Mucosa of descending colon (tissue), 3 donors: Measurements from ENCODE around the gene CACNB1. TPM values are rescaled to one million over a fixed set of nuclear protein-coding genes. Genes with fewer than 3 reads are reported as not detected.
"Not testable (repeated sequence)": the region's sequence is repeated elsewhere in the genome, so short reads cannot be mapped to it uniquely, and the experiment has no call there.

Experiments
- ATAC-seq: fragments of 200-7000 bp; cut with Tn5 transposase; one replicate; pipeline ENCODE4 v1.9.1; 2020; ENCODE audit warnings: mild to moderate bottlenecking, moderate library complexity
- DNase-seq, 3 donors: peaks; one replicate each; pipeline ENCODE4 v3.0.0-alpha.2; 2020
- H3K36me3 ChIP-seq: fragments of 200-600 bp; one replicate; pipeline ENCODE4 v1.8.0; 2021; ENCODE audit warnings: low read depth, mild to moderate bottlenecking
- H3K4me1 ChIP-seq: fragments of 200-600 bp; one replicate; pipeline ENCODE4 v1.8.0; 2021; ENCODE audit warnings: low read depth, mild to moderate bottlenecking
- H3K4me3 ChIP-seq: fragments of 200-600 bp; one replicate; pipeline ENCODE4 v1.8.0; 2021; ENCODE audit warnings: mild to moderate bottlenecking
- H3K9me3 ChIP-seq: fragments of 200-600 bp; one replicate; pipeline ENCODE4 v1.8.0; 2021; ENCODE audit warnings: mild to moderate bottlenecking
- CTCF ChIP-seq: fragments of 200-600 bp; IDR thresholded peaks from one replicate; pipeline ENCODE4 v1.8.0; 2022; ENCODE audit warnings: antibody characterized with exemption, mild to moderate bottlenecking
- intact Hi-C, 2 donors: fragments of 100-400 bp; cut with DNase I in 1 of 2; cut with micrococcal nuclease in 1 of 2; formaldehyde crosslinking; loops; one replicate each; pipeline versions ENCODE4 v1.11.0 to v1.11.1; 2022; cut with DNase I, micrococcal nuclease
- total RNA-seq, 3 donors: library from RNA; stranded (reverse); fragmentation: NEBNext Ultra II Directional in 2 of 3; extraction: Animal tissue kit (Norgen Biotek cat#: 25700) in 2 of 3; gene quantifications; one replicate each; pipeline versions ENCODE4 v1.2.1 to v1.2.4, GENCODE V29; 2021 to 2023
- donor health status: DM: no; HTN: no; CAD: no; lungs with moderate emphysema.
- donor health status: DM: no; HTN: no; CAD: no.
- donor health status: DM: no; HTN: yes; CAD: no.

Gene CACNB1
- total RNA-seq, 3 donors from 2014 or later: 16.8 to 24.3 (median 20.1) TPM

DNA sequence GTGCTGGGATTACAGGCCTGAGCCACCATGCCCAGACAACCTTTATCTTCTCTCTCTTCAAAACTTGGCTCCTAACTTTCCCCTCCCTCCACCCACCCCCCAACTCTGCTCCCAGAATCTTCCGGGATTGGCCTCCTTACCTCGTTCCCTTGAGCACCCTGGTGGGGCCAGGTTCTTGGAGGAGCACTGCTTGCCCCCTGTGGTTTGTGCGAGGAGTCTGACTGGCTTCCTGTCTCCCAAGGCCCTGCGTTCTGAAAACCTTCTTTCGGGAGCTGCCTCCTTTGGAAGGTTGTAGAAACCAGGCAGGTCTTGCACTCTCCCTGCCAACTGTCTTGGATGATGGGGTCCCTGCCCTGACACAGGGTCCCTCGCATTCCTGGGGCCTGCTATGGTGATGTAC, 65.9 kb downstream of the CACNB1 start:
- no peaks in the 10 kb centered on the region for H3K4me1 ChIP-seq
- TF ChIP-seq CTCF: no peak
- DNase-seq (no peak), ATAC-seq (no peak)
- intact Hi-C loops: no loop called here
- H3K4me3 ChIP-seq: no peak overlapping the region
- H3K36me3 ChIP-seq: no peaks in the 10 kb centered on the region
- no peaks in the 10 kb centered on the region for H3K9me3 ChIP-seq

DNA sequence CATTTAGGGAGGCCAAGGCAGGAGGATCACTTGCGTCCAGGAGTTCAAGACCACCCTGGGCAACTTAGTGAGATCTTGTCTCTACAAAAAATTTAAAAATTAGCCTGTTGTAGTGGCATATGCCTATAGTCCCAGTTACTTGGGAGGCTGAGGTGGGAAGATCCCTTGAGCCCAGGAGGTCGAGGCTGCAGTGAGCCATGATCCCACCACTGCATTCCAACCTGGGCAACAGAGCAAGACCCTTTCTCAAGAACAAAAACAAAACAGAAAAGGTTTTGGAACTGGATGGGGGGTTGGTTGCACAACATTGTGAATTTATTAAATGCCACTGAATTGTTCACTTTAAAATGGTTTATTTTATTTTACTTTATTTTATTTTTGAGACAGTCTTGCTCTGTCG, 67.3 kb downstream of the CACNB1 start:
- no peak overlapping the region for H3K4me3 ChIP-seq
- intact Hi-C loops: no loop called here
- no peaks in the 10 kb centered on the region for H3K4me1 ChIP-seq
- no peaks in the 10 kb centered on the region for H3K9me3 ChIP-seq
- no peak for TF ChIP-seq CTCF
- ATAC-seq: no peak
- DNase-seq: no peak
- no peaks in the 10 kb centered on the region for H3K36me3 ChIP-seq

DNA sequence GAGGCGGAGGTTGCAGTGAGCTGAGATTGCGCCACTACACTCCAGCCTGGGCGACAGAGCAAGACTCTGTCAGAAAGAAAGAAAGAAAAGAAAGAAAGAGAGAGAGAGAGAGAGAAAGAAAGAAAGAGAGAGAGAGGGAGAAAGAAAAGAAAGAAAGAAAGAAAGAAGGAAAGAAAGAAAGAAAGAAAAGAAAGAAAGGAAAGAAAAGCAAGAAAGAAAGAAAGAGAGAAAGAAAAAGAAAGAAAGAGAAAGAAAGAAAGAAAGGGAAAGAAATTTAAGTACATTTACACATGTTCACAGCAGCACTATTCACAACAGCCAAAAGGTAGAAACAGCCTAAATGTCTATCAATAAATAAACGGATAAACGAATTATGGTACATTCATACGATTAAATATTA, 67.9 kb downstream of the CACNB1 start:
- H3K9me3 ChIP-seq, DNase-seq, H3K4me3 ChIP-seq, H3K4me1 ChIP-seq, intact Hi-C loops, ATAC-seq, H3K36me3 ChIP-seq: not testable (repeated sequence)

DNA sequence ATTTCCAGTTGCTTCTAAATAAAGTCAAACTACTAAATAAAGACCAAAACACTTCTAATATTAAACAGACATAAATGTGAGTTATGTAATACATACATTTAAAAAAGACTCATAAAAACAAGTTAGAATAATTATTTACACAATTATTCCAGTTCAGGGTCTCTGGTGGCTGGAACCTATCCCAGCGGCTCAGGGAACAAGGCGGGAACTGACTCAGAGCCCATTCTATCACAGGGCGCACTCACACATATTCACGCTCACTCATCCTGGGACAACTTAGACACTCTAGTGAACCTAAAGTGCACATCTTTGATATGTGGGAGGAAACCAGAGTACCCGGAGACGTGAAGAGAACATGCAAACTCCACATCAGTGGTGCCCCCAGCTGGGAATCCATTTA, 71.0 kb downstream of the CACNB1 start:
- DNase-seq (no peak), ATAC-seq (no peak)
- Histone ChIP-seq H3K4me1 (no peaks in the 10 kb centered on the region), H3K9me3 (no peaks in the 10 kb centered on the region), H3K4me3 (no peak overlapping the region), H3K36me3 (no peaks in the 10 kb centered on the region)
- no peak for TF ChIP-seq CTCF
- intact Hi-C loops: no loop called here

DNA sequence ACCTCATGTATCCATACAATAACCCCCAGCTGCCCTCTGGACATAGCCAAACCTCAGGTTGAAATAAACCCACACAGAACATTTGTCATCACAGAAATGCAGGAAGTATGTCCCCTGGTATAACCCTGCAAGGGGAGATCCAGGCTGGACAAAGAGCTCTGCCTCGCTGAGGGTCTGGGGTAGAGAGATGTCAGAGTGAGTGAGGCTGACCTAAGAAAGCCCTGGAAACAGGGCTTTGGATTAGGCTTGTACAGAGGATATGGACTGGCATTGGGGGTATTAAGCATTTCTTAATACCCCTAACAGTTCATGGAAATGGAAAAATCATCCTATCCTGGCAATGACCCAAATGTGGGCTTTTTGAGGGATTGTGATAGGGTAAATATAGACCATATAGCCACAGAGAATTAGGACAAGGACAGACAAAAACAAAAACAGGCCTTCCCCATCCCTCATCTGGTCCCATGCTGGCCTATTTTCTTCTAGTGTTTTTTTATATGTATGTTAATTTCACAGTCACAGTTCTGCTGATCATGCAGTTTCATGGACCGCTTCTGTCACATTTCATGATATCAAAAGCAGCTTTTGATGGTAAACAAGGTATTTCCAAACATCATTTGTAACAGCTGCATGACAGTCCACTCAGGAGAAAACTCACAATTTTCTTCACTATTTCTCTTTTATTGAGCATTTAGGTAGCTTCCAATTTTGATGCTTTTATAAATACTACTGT, 72.2 kb downstream of the CACNB1 start:
- DNase-seq (no peak), ATAC-seq (no peak)
- H3K4me3 ChIP-seq: no peak overlapping the region
- intact Hi-C loops: no loop called here
- H3K9me3 ChIP-seq: no peaks in the 10 kb centered on the region
- H3K36me3 ChIP-seq: no peaks in the 10 kb centered on the region
- no peaks in the 10 kb centered on the region for H3K4me1 ChIP-seq
- TF ChIP-seq CTCF: no peak

DNA sequence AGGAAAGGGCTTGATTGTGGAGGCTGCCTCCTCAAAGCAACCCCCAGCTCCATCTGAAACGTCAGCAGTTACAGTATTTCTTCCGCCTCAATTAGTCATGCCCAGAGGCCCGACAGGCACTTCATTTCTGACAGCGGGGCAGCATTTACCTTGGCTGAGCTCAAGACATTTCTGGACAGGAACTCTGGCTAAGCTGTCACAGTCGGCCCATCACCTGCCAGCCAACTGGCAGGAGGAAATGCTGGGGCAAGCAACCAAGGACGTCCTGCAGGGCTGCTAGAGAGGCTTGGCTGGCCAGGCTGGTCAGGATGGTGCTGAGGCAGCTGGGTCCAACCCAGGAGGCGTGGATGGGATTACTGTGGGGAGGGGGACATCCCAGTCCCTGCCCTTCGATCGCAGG, 73.8 kb downstream of the CACNB1 start:
- ATAC-seq (no peak), DNase-seq (no peak)
- no peaks in the 10 kb centered on the region for H3K9me3 ChIP-seq
- intact Hi-C loops: no loop called here
- no peaks in the 10 kb centered on the region for H3K36me3 ChIP-seq
- H3K4me3 ChIP-seq: no peak overlapping the region
- H3K4me1 ChIP-seq: no peaks in the 10 kb centered on the region
- TF ChIP-seq CTCF: no peak

Other genes with a start within 250 kb of the CACNB1 start
- gene FBXO47, start 230.3 kb downstream of the CACNB1 start, total RNA-seq: not detected
- 10 to 100 TPM in 1 of 3 donors, 1 to 10 TPM in 2; 2.4 to 10.9 (median 5.6) TPM for gene PLXDC1, start 46.0 kb downstream of the CACNB1 start, total RNA-seq
- not detected for gene ARL5C, start 31.5 kb downstream of the CACNB1 start, total RNA-seq
- 1,000 to 10,000 TPM; 1,315 to 1,492 (median 1,411) TPM for gene RPL19, start 2.6 kb upstream of the CACNB1 start, total RNA-seq
- gene STAC2, start 28.3 kb upstream of the CACNB1 start, total RNA-seq: under 1 TPM in 2 of 3 donors, not detected in 1; 0.17 to 0.79 TPM
- 10 to 100 TPM; 16.6 to 29.2 (median 28.9) TPM for gene FBXL20, start 204.0 kb upstream of the CACNB1 start, total RNA-seq